ENCODE results near the gene BRCC3. TPM values are rescaled to one million over a fixed set of nuclear protein-coding genes. Genes with fewer than 3 reads are reported as not detected.

The BRCC3 gene
- total RNA-seq, 1 donor from 2014 or later, result 15.8 TPM

DNA sequence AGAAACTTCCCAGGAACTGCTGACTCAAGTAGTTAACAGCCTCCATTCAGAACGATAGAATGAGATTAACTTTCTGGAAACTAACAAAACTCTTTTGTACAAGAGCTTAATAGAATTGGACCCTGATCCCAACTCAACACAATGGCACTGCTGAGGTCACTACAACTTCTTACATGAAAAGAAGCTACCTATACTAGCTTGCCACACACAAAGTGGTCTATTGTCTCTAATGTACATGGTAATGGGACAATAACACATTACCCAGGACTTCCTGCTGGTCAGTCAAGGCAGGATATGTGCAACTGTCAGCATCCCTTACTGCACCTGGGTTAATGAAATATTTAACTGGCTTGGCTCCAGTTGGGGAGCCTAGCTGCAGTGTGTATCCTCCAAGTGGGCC, 56.2 kb downstream of the BRCC3 start:
- TF ChIP-seq, protein P1, sequence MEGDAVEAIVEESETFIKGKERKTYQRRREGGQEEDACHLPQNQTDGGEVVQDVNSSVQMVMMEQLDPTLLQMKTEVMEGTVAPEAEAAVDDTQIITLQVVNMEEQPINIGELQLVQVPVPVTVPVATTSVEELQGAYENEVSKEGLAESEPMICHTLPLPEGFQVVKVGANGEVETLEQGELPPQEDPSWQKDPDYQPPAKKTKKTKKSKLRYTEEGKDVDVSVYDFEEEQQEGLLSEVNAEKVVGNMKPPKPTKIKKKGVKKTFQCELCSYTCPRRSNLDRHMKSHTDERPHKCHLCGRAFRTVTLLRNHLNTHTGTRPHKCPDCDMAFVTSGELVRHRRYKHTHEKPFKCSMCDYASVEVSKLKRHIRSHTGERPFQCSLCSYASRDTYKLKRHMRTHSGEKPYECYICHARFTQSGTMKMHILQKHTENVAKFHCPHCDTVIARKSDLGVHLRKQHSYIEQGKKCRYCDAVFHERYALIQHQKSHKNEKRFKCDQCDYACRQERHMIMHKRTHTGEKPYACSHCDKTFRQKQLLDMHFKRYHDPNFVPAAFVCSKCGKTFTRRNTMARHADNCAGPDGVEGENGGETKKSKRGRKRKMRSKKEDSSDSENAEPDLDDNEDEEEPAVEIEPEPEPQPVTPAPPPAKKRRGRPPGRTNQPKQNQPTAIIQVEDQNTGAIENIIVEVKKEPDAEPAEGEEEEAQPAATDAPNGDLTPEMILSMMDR (IDR thresholded peaks at IDR 0.05), result no peak
- Mint-ChIP-seq H3K4me1 (ENCODE audit: low read depth) (no peaks in the 10 kb centered on the region), H3K4me3 (ENCODE audit: unreplicated experiment) (no peak overlapping the region), H3K27ac (ENCODE audit: unreplicated experiment) (no peak overlapping the region), H3K27me3 (ENCODE audit: low read depth) (no peaks in the 10 kb centered on the region), H3K36me3 (ENCODE audit: low read depth) (peaks cover 16% of the 10 kb centered on the region), H3K9me3 (ENCODE audit: low read depth) (peaks cover 62% of the 10 kb centered on the region)
- no peak for DNase-seq (ENCODE audit: low spot score)

- Mint-ChIP-seq H3K4me1 (ENCODE audit: low read depth) (no peaks in the 10 kb centered on the region), H3K9me3 (ENCODE audit: low read depth) (peaks cover 58% of the 10 kb centered on the region), H3K27ac (ENCODE audit: unreplicated experiment) (no peak overlapping the region), H3K27me3 (ENCODE audit: low read depth) (no peaks in the 10 kb centered on the region), H3K36me3 (ENCODE audit: low read depth) (peaks cover 12% of the 10 kb centered on the region), H3K4me3 (ENCODE audit: unreplicated experiment) (no peak overlapping the region)
- DNase-seq (ENCODE audit: low spot score), result no peak
- TF ChIP-seq, protein P1 (IDR thresholded peaks at IDR 0.05), result no peak
Measured at GRCh38 chrX:155127940-155128339, 56.6 kb downstream of the BRCC3 start.

- TF ChIP-seq, protein P1 (IDR thresholded peaks at IDR 0.05), result no peak
- DNase-seq (ENCODE audit: low spot score), result no peak
- no peaks in the 10 kb centered on the region for H3K27me3 Mint-ChIP-seq (ENCODE audit: low read depth)
- H3K36me3 Mint-ChIP-seq (ENCODE audit: low read depth), result peaks cover 2% of the 10 kb centered on the region
- no peaks in the 10 kb centered on the region for H3K4me1 Mint-ChIP-seq (ENCODE audit: low read depth)
- no peak overlapping the region for H3K4me3 Mint-ChIP-seq (ENCODE audit: unreplicated experiment)
- H3K27ac Mint-ChIP-seq (ENCODE audit: unreplicated experiment), result no peak overlapping the region
- H3K9me3 Mint-ChIP-seq (ENCODE audit: low read depth), result peaks cover 49% of the 10 kb centered on the region
Measured at GRCh38 chrX:155132110-155132509, 60.8 kb downstream of the BRCC3 start.

DNA sequence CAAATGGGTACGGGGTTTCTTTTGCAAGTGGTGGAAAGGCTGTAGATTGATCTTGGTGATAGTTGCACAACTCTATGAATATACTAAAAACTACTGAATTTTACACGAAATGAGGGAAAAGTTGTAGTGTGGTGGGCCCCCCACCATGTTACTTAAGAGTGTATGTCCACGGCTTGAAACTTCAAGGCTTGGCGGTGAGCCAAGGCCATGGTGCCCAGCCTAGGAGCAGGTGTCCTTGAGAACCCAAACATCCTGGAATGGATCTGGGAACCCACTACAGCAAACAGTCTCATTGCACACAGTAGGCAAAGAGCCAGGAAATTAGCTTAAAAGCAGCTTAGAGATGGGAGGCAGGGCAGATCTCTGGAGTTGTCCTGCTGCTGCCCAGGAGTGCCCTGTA, 62.9 kb downstream of the BRCC3 start:
- H3K27ac Mint-ChIP-seq (ENCODE audit: unreplicated experiment), result no peak overlapping the region
- no peaks in the 10 kb centered on the region for H3K4me1 Mint-ChIP-seq (ENCODE audit: low read depth)
- no peak for DNase-seq (ENCODE audit: low spot score)
- H3K36me3 Mint-ChIP-seq (ENCODE audit: low read depth), result peaks cover 2% of the 10 kb centered on the region
- no peak overlapping the region for H3K4me3 Mint-ChIP-seq (ENCODE audit: unreplicated experiment)
- H3K9me3 Mint-ChIP-seq (ENCODE audit: low read depth), result peaks cover 43% of the 10 kb centered on the region
- TF ChIP-seq, protein P1 (IDR thresholded peaks at IDR 0.05), result no peak
- no peaks in the 10 kb centered on the region for H3K27me3 Mint-ChIP-seq (ENCODE audit: low read depth)

GRCh38 chrX:155143959-155144548, 72.7 kb downstream of the BRCC3 start:
- TF ChIP-seq, protein P1 (IDR thresholded peaks at IDR 0.05), result no peak
- peaks cover 9% of the 10 kb centered on the region for H3K9me3 Mint-ChIP-seq (ENCODE audit: low read depth)
- H3K4me3 Mint-ChIP-seq (ENCODE audit: unreplicated experiment), result no peak overlapping the region
- no peaks in the 10 kb centered on the region for H3K36me3 Mint-ChIP-seq (ENCODE audit: low read depth)
- DNase-seq (ENCODE audit: low spot score), result no peak
- no peaks in the 10 kb centered on the region for H3K27me3 Mint-ChIP-seq (ENCODE audit: low read depth)
- H3K27ac Mint-ChIP-seq (ENCODE audit: unreplicated experiment), result no peak overlapping the region
- H3K4me1 Mint-ChIP-seq (ENCODE audit: low read depth), result no peaks in the 10 kb centered on the region

All from chondrocyte (in vitro differentiated cells).